Progenitor cell of endocrine pancreas (in vitro differentiated cells): ENCODE results near the gene PCDHGA1. TPM values are rescaled to one million over a fixed set of nuclear protein-coding genes. Genes with fewer than 3 reads are reported as not detected.
"Not testable (repeated sequence)": the region's sequence is repeated elsewhere in the genome, so short reads cannot be mapped to it uniquely, and the experiment has no call there.

Experiments used
- DNase-seq: peaks from one replicate; pipeline ENCODE4 v3.0.0; 2021; ENCODE audit warnings: low spot score; ENCODE audit not compliant: unreplicated experiment
- H3K27ac Mint-ChIP-seq: 2 replicates; pipeline ENCODE4 v1.8.0; 2021; ENCODE audit warnings: mild to moderate bottlenecking, moderate library complexity, mixed read lengths
- H3K27me3 Mint-ChIP-seq: 2 replicates; pipeline ENCODE4 v1.8.0; 2021; ENCODE audit warnings: mixed read lengths
- H3K36me3 Mint-ChIP-seq: 2 replicates; pipeline ENCODE4 v1.8.0; 2022; ENCODE audit warnings: mixed read lengths; ENCODE audit not compliant: insufficient read depth
- H3K4me1 Mint-ChIP-seq: 2 replicates; pipeline ENCODE4 v1.8.0; 2021; ENCODE audit warnings: low read depth, mixed read lengths
- H3K4me3 Mint-ChIP-seq: 2 replicates; pipeline ENCODE4 v1.8.0; 2021; ENCODE audit warnings: low read depth, mild to moderate bottlenecking, moderate library complexity, mixed read lengths
- H3K9me3 Mint-ChIP-seq: 2 replicates; pipeline ENCODE4 v1.8.0; 2021; ENCODE audit warnings: low read depth, mixed read lengths
- total RNA-seq: library from RNA; stranded (reverse); gene quantifications from 2 replicates; pipeline ENCODE4 v1.2.1, GENCODE V29; 2021
- TF ChIP-seq, protein P1 (sequence below): fragments of 200-600 bp; sonication (generic); IDR thresholded peaks from one replicate; pipeline ENCODE4 v1.5.0; 2021; ENCODE audit warnings: antibody characterized with exemption, mild to moderate bottlenecking; ENCODE audit not compliant: unreplicated experiment

The PCDHGA1 gene
- total RNA-seq, 1 donor from 2014 or later, result 1.3 TPM

DNA sequence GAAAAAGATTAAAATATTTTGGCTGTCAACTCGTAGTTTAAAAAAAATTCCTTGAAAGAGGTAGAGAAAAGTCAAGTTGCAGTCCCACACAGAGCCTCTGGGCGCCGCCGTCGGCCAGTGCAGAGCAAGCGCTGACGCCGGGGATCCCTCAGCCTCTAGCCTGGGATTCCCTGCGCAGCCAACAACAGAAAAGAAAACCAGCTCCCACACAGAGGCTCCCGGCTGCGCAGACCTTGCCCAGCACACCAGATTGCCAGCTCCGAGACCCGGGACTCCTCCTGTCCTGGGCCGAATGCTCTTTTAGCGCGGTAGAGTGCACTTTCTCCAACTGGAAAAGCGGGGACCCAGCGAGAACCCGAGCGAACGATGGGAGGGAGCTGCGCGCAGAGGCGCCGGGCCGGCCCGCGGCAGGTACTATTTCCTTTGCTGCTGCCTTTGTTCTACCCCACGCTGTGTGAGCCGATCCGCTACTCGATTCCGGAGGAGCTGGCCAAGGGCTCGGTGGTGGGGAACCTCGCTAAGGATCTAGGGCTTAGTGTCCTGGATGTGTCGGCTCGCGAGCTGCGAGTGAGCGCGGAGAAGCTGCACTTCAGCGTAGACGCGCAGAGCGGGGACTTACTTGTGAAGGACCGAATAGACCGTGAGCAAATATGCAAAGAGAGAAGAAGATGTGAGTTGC lies 87.3 kb downstream of the PCDHGA1 start, which contains the start of gene PCDHGB7:
Gene PCDHGB7, plus strand, starts transcription at position 184 of the 679 bp plus-strand sequence. Its CDS starts 183 bp downstream, at position 367.
- H3K27ac Mint-ChIP-seq, result peak within 1 kb of the TSS; percentile 91
- H3K9me3 Mint-ChIP-seq, result peaks cover 51% of the 10 kb centered on the region

DNA sequence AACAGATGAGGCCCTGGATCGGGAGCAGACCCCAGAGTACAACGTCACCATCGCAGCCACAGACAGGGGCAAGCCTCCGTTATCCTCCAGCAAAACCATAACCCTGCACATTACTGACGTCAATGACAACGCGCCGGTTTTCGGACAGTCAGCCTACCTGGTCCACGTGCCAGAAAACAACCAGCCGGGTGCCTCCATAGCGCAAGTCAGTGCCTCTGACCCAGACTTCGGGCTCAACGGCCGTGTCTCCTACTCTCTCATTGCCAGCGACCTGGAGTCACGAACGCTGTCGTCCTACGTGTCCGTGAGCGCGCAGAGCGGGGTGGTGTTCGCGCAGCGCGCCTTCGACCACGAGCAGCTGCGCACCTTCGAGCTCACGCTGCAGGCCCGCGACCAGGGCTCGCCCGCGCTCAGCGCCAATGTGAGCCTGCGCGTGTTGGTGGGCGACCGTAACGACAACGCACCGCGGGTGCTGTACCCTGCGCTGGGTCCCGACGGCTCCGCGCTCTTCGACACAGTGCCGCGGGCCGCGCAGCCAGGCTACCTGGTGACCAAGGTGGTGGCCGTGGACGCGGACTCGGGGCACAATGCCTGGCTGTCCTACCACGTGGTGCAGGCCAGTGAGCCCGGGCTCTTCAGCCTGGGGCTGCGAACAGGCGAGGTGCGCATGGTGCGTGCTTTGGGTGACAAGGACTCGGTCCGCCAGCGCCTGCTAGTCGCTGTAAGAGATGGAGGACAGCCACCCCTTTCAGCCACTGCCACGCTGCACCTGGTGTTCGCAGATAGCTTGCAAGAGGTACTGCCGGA lies 89.0 kb downstream of the PCDHGA1 start:
- Mint-ChIP-seq H3K4me3 (no peak overlapping the region), H3K27ac (peak overlapping the region; percentile 91), H3K27me3 (no peaks in the 10 kb centered on the region), H3K36me3 (peaks cover 67% of the 10 kb centered on the region), H3K4me1 (no peaks in the 10 kb centered on the region), H3K9me3 (peaks cover 52% of the 10 kb centered on the region)
- TF ChIP-seq, protein P1, sequence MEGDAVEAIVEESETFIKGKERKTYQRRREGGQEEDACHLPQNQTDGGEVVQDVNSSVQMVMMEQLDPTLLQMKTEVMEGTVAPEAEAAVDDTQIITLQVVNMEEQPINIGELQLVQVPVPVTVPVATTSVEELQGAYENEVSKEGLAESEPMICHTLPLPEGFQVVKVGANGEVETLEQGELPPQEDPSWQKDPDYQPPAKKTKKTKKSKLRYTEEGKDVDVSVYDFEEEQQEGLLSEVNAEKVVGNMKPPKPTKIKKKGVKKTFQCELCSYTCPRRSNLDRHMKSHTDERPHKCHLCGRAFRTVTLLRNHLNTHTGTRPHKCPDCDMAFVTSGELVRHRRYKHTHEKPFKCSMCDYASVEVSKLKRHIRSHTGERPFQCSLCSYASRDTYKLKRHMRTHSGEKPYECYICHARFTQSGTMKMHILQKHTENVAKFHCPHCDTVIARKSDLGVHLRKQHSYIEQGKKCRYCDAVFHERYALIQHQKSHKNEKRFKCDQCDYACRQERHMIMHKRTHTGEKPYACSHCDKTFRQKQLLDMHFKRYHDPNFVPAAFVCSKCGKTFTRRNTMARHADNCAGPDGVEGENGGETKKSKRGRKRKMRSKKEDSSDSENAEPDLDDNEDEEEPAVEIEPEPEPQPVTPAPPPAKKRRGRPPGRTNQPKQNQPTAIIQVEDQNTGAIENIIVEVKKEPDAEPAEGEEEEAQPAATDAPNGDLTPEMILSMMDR, result no peak
- no peak for DNase-seq

More for the DNA sequence above, 87.3 kb downstream of the PCDHGA1 start, which contains the start of gene PCDHGB7:
- Mint-ChIP-seq H3K36me3 (peaks cover 72% of the 10 kb centered on the region), H3K4me3 (peak within 1 kb of the TSS; percentile 62)
- TF ChIP-seq, protein P1, result peak; percentile 25
- not testable (repeated sequence) for H3K4me1 Mint-ChIP-seq, DNase-seq, H3K27me3 Mint-ChIP-seq

DNA sequence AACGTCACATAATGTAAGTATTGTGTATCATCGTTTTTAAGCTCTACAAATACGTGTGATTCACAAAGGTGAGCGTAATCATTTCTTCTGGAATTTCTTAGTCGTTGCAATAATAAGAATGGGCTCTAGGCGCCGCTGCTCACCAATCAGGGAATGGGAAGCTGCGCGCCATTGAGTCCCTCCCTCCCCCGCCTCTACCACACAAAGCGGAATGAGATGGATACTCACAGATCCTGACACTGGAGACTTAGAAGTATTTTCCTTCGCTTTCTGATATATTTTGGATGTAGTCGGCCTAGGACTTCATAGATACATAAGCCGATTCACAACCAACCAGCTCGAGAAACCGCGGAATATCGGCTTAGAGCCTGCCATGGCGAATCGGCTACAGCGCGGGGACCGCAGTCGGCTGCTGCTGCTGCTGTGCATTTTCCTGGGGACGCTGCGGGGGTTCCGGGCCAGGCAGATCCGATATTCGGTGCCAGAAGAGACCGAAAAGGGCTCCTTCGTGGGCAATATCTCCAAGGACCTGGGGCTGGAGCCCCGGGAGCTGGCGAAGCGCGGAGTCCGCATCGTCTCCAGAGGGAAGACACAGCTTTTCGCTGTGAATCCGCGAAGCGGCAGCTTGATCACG lies 90.7 kb downstream of the PCDHGA1 start, which contains the start of gene PCDHGA11:
Gene PCDHGA11, plus strand, starts transcription at position 197 of the 634 bp plus-strand sequence. Its CDS starts 177 bp downstream, at position 374.
- peak within 1 kb of the TSS; percentile 93 for H3K27ac Mint-ChIP-seq
- H3K4me3 Mint-ChIP-seq, result peak within 1 kb of the TSS; percentile 41
- H3K36me3 Mint-ChIP-seq, result peaks cover 68% of the 10 kb centered on the region
- H3K27me3 Mint-ChIP-seq, result no peaks in the 10 kb centered on the region
- TF ChIP-seq, protein P1, result no peak
- no peak for DNase-seq
- no peaks in the 10 kb centered on the region for H3K4me1 Mint-ChIP-seq
- H3K9me3 Mint-ChIP-seq, result peaks cover 53% of the 10 kb centered on the region

DNA sequence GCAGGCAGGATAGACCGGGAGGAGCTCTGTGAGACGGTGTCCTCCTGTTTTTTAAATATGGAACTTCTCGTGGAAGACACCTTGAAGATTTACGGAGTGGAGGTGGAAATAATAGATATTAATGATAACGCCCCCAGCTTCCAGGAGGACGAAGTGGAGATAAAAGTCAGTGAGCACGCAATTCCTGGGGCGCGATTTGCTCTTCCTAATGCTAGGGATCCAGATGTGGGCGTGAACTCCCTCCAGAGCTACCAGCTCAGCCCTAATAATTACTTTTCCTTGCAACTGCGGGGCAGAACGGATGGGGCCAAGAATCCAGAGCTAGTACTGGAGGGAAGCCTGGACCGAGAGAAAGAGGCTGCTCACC lies 91.2 kb downstream of the PCDHGA1 start:
- Mint-ChIP-seq H3K27ac (peak overlapping the region; percentile 52), H3K4me3 (no peak overlapping the region), H3K4me1 (no peaks in the 10 kb centered on the region), H3K27me3 (no peaks in the 10 kb centered on the region), H3K36me3 (peaks cover 68% of the 10 kb centered on the region), H3K9me3 (peaks cover 53% of the 10 kb centered on the region)
- TF ChIP-seq, protein P1, result no peak
- DNase-seq, result no peak

DNA sequence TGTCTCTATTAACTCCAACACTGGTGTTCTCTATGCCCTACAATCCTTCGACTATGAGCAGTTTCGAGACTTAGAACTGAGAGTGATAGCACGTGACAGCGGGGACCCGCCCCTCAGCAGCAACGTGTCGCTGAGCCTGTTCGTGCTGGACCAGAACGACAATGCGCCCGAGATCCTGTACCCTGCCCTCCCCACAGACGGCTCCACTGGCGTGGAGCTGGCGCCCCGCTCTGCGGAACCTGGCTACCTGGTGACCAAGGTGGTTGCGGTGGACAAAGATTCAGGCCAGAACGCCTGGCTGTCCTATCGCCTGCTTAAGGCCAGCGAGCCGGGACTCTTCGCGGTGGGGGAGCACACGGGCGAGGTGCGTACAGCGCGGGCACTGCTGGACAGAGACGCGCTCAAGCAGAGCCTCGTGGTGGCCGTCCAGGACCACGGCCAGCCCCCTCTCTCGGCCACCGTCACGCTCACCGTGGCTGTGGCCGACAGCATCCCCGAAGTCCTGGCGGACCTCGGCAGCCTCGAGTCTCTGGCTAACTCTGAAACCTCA lies 92.5 kb downstream of the PCDHGA1 start:
- Mint-ChIP-seq H3K27ac (no peak overlapping the region), H3K4me1 (no peaks in the 10 kb centered on the region), H3K4me3 (no peak overlapping the region), H3K27me3 (no peaks in the 10 kb centered on the region), H3K36me3 (peaks cover 71% of the 10 kb centered on the region), H3K9me3 (peaks cover 59% of the 10 kb centered on the region)
- TF ChIP-seq, protein P1, result no peak
- no peak for DNase-seq
